H9 (cell line): ENCODE results near the gene NACC2. TPM values are rescaled to one million over a fixed set of nuclear protein-coding genes. Genes with fewer than 3 reads are reported as not detected.

ENCODE experiments used
- DNase-seq: peaks from one replicate; pipeline ENCODE4 v3.0.0-alpha.2; 2017
- H2AFZ ChIP-seq: one replicate; pipeline ENCODE4 v1.6.1; 2013; ENCODE audit warnings: mild to moderate bottlenecking, low read length, control low read depth, moderate library complexity
- H2AK5ac ChIP-seq: 2 replicates; pipeline ENCODE4 v1.6.1; 2013; ENCODE audit warnings: low read length, control low read depth, mixed read lengths; ENCODE audit not compliant: insufficient read length
- H2BK120ac ChIP-seq: one replicate; pipeline ENCODE4 v1.6.1; 2013; ENCODE audit warnings: low read depth, mild to moderate bottlenecking, low read length, control low read depth, inconsistent platforms; ENCODE audit not compliant: poor library complexity, severe bottlenecking
- H2BK12ac ChIP-seq: 2 replicates; pipeline ENCODE4 v1.6.1; 2013; ENCODE audit warnings: low read length, control low read depth, mixed read lengths, low read depth; ENCODE audit not compliant: insufficient read length
- H2BK15ac ChIP-seq: 2 replicates; pipeline ENCODE4 v1.6.1; 2013; ENCODE audit warnings: low read depth, low read length, control low read depth
- H2BK20ac ChIP-seq: one replicate; pipeline ENCODE4 v1.6.1; 2013; ENCODE audit warnings: low read depth, mild to moderate bottlenecking, low read length, control low read depth, inconsistent platforms; ENCODE audit not compliant: poor library complexity, severe bottlenecking
- H2BK5ac ChIP-seq: 2 replicates; pipeline ENCODE4 v1.6.1; 2013; ENCODE audit warnings: low read length, control low read depth, mixed read lengths; ENCODE audit not compliant: insufficient read length
- H3K14ac ChIP-seq: 2 replicates; pipeline ENCODE4 v1.6.1; 2013; ENCODE audit warnings: low read length, control low read depth; ENCODE audit not compliant: insufficient read depth
- H3K18ac ChIP-seq: 2 replicates; pipeline ENCODE4 v1.6.1; 2013; ENCODE audit warnings: low read depth, mild to moderate bottlenecking, mixed read lengths, low read length, control low read depth; ENCODE audit not compliant: insufficient read length
- H3K23ac ChIP-seq: 2 replicates; pipeline ENCODE4 v1.6.1; 2013; ENCODE audit warnings: low read length, control low read depth, mixed read lengths, low read depth; ENCODE audit not compliant: insufficient read length
- H3K23me2 ChIP-seq: 2 replicates; pipeline ENCODE4 v1.6.1; 2013; ENCODE audit warnings: low read depth, mild to moderate bottlenecking, mixed read lengths, low read length, control low read depth; ENCODE audit not compliant: insufficient read length, poor library complexity, severe bottlenecking
- H3K27ac ChIP-seq: 2 replicates; pipeline ENCODE4 v1.5.1; 2013; ENCODE audit warnings: low read length, control low read depth, mixed read lengths, low read depth; ENCODE audit not compliant: insufficient read length
- H3K27me3 ChIP-seq: 2 replicates; pipeline ENCODE4 v1.6.1; 2013; ENCODE audit warnings: low read length, control low read depth, inconsistent platforms; ENCODE audit not compliant: insufficient read depth
- H3K4ac ChIP-seq: 2 replicates; pipeline ENCODE4 v1.6.1; 2013; ENCODE audit warnings: low read depth, mild to moderate bottlenecking, control low read depth, inconsistent platforms, low read length, moderate library complexity
- H3K4me1 ChIP-seq: 2 replicates; pipeline ENCODE4 v1.6.1; 2013; ENCODE audit warnings: low read length, control low read depth, inconsistent platforms; ENCODE audit not compliant: insufficient read depth
- H3K4me2 ChIP-seq: 2 replicates; pipeline ENCODE4 v1.6.1; 2013; ENCODE audit warnings: low read length, control low read depth, mixed read lengths; ENCODE audit not compliant: insufficient read length, insufficient read depth
- H3K56ac ChIP-seq: 2 replicates; pipeline ENCODE4 v1.6.1; 2013; ENCODE audit warnings: low read depth, mild to moderate bottlenecking, mixed read lengths, low read length, control low read depth; ENCODE audit not compliant: insufficient read length
- H3K79me1 ChIP-seq: 2 replicates; pipeline ENCODE4 v1.6.1; 2013; ENCODE audit warnings: low read depth, mild to moderate bottlenecking, moderate library complexity, low read length, control low read depth, inconsistent platforms; ENCODE audit not compliant: insufficient read depth, poor library complexity, severe bottlenecking
- H3K79me2 ChIP-seq: 2 replicates; pipeline ENCODE4 v1.6.1; 2013; ENCODE audit warnings: low read length, control low read depth, inconsistent platforms; ENCODE audit not compliant: insufficient read depth
- H3K9ac ChIP-seq: 2 replicates; pipeline ENCODE4 v1.6.1; 2013; ENCODE audit warnings: low read length, control low read depth, mixed read lengths; ENCODE audit not compliant: insufficient read length; ENCODE audit errors: extremely low read depth
- H3K9me3 ChIP-seq: one replicate; pipeline ENCODE4 v1.6.1; 2013; ENCODE audit warnings: low read depth, low read length, inconsistent platforms; ENCODE audit not compliant: control insufficient read depth
- H3T11ph ChIP-seq: one replicate; pipeline ENCODE4 v1.6.1; 2013; ENCODE audit warnings: mild to moderate bottlenecking, low read length, control low read depth, inconsistent platforms
- H4K20me1 ChIP-seq: one replicate; pipeline ENCODE4 v1.6.1; 2013; ENCODE audit not compliant: control insufficient read depth, insufficient read length, insufficient read depth
- H4K5ac ChIP-seq: 2 replicates; pipeline ENCODE4 v1.6.1; 2013; ENCODE audit warnings: low read depth, mild to moderate bottlenecking, mixed read lengths, low read length, control low read depth; ENCODE audit not compliant: insufficient read length
- H4K8ac ChIP-seq: replicated peaks from 2 replicates; pipeline ENCODE4 v1.6.1; 2013; ENCODE audit warnings: low read length, control low read depth, mixed read lengths, low read depth; ENCODE audit not compliant: insufficient read length
- H4K91ac ChIP-seq: 2 replicates; pipeline ENCODE4 v1.6.1; 2013; ENCODE audit warnings: low read depth, mild to moderate bottlenecking, moderate library complexity, mixed read lengths, low read length, control low read depth; ENCODE audit not compliant: insufficient read length
- H3K27ac Mint-ChIP-seq, 3 experiments: 2 replicates in 2 of 3; 3 replicates in 1 of 3; pipeline ENCODE4 v1.8.0; 2020 to 2021; ENCODE audit warnings: mixed read lengths in 3 of 3, mild to moderate bottlenecking in 1 of 3, moderate library complexity in 1 of 3
- H3K27me3 Mint-ChIP-seq: 2 replicates; pipeline ENCODE4 v1.8.0; 2021; ENCODE audit warnings: low read depth, mild to moderate bottlenecking, moderate library complexity, mixed read lengths
- H3K36me3 Mint-ChIP-seq, 3 experiments: 2 replicates in 2 of 3; 3 replicates in 1 of 3; pipeline ENCODE4 v1.8.0; 2020 to 2021; ENCODE audit warnings: low read depth in 3 of 3, mixed read lengths in 3 of 3; ENCODE audit not compliant: insufficient read depth in 1 of 3
- H3K4me1 Mint-ChIP-seq, 2 experiments: 2 replicates each; pipeline ENCODE4 v1.8.0; 2020; ENCODE audit warnings: mixed read lengths in 2 of 2
- H3K4me3 Mint-ChIP-seq, 2 experiments: 2 replicates in 1 of 2; 3 replicates in 1 of 2; pipeline ENCODE4 v1.8.0; 2020 to 2021; ENCODE audit warnings: mild to moderate bottlenecking in 2 of 2, mixed read lengths in 2 of 2, moderate library complexity in 1 of 2
- H3K9me3 Mint-ChIP-seq, 2 experiments: 2 replicates in 1 of 2; 3 replicates in 1 of 2; pipeline ENCODE4 v1.8.0; 2020; ENCODE audit warnings: mild to moderate bottlenecking in 2 of 2, mixed read lengths in 2 of 2, moderate library complexity in 1 of 2
- CTCF ChIP-seq: fragments of 200-600 bp; sonication (generic); conservative IDR thresholded peaks from 3 replicates; pipeline ENCODE4 v1.8.0; 2021; ENCODE audit warnings: antibody characterized with exemption, mild to moderate bottlenecking
- WGBS: extraction: QIAGEN DNeasy Blood & Tissue Kit; methylation state at CpG from one replicate; pipeline ENCODE4 v1.1.7; 2013; ENCODE audit warnings: missing lambda C conversion rate, low lambda C conversion rate, mixed read lengths; ENCODE audit not compliant: insufficient read length; ENCODE audit errors: extremely low coverage; 5-methylcytosine and 5-hydroxymethylcytosine counted together
- total RNA-seq: library from RNA; stranded (reverse); gene quantifications from 2 replicates; pipeline ENCODE4 v1.2.1, GENCODE V29; 2021

The NACC2 gene
- total RNA-seq, 1 experiment from 2014 or later: 11.5 TPM

GRCh38 chr9:136059321-136059791 is 35.7 kb downstream of the NACC2 start:
- Mint-ChIP-seq H3K4me3 (no peak overlapping the region), H3K27ac (no peak overlapping the region), H3K36me3 (no peaks in the 10 kb centered on the region; a peak in 1 of 7 replicates), H3K27me3 (no peaks in the 10 kb centered on the region), H3K4me1 (peaks cover 22 to 30% of the 10 kb centered on the region in 2 experiments), H3K9me3 (no peaks in the 10 kb centered on the region)
- WGBS: no CpG with 5 or more reads among the region's 20 CpGs
- Histone ChIP-seq H3K9ac (no peak overlapping the region), H3K4ac (no peak overlapping the region), H3T11ph (no peak overlapping the region), H4K91ac (no peak overlapping the region), H4K5ac (no peak overlapping the region), H2AFZ (no peak overlapping the region), H3K27ac (no peak overlapping the region), H3K23ac (no peak overlapping the region), H2BK5ac (no peak overlapping the region), H2BK20ac (no peak overlapping the region), H3K9me3 (no peaks in the 10 kb centered on the region), H2BK12ac (no peak overlapping the region), H2AK5ac (no peak overlapping the region), H3K4me1 (no peaks in the 10 kb centered on the region), H4K20me1 (no peaks in the 10 kb centered on the region), H3K56ac (no peak overlapping the region), H3K79me1 (no peaks in the 10 kb centered on the region), H2BK120ac (no peak overlapping the region), H3K23me2 (no peaks in the 10 kb centered on the region), H3K27me3 (no peaks in the 10 kb centered on the region), H3K18ac (no peak overlapping the region), H4K8ac (no peak overlapping the region), H3K4me2 (no peak overlapping the region), H3K79me2 (no peaks in the 10 kb centered on the region), H3K14ac (peak overlapping the region; percentile 50; the same call in 1 of the 2 replicates), H2BK15ac (no peak overlapping the region)
- no peak for TF ChIP-seq CTCF
- no peak for DNase-seq
